ENCODE data around the gene TNRC18. TPM values are rescaled to one million over a fixed set of nuclear protein-coding genes. Genes with fewer than 3 reads are reported as not detected.

TNRC18 gene
- total RNA-seq, 4 donors from 2014 or later, result 79.9 to 160 (median 91.3) TPM

DNA sequence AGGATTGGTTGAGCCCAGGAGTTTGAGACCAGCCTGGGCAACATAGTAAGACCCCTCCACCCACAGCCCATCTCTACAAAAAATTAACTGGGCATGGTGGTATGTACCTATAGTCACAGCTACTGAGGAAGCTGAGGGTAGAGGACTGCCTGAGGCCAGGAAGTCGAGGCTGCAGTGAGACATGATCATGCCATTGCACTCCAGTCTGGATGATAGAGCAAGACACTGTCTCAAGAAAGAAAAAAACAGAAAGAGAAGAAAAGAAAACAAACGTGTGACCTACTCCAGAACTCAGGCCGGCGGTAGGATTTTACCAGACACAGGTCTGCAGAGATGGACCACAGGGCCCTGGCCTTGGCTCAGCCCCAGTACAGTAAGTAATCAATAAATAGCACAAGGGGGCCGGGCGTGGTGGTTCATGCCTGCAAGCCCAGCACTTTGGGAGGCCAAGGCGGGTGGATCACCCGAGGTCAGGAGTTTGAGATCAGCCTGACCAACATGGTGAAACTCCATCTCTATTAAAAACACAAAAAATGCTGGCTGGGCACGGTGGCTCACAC lies 35.4 kb upstream of the TNRC18 start:
- WGBS, 2 donors, result 87 to 91% methylated on average over 9 of the region's 9 CpGs
- H3K4me3 ChIP-seq (ENCODE audit: low read depth, poor library complexity, severe bottlenecking), result no peak overlapping the region
- no peak for DNase-seq (ENCODE audit: low spot score in 2 of 2)
- TF ChIP-seq, protein P1, sequence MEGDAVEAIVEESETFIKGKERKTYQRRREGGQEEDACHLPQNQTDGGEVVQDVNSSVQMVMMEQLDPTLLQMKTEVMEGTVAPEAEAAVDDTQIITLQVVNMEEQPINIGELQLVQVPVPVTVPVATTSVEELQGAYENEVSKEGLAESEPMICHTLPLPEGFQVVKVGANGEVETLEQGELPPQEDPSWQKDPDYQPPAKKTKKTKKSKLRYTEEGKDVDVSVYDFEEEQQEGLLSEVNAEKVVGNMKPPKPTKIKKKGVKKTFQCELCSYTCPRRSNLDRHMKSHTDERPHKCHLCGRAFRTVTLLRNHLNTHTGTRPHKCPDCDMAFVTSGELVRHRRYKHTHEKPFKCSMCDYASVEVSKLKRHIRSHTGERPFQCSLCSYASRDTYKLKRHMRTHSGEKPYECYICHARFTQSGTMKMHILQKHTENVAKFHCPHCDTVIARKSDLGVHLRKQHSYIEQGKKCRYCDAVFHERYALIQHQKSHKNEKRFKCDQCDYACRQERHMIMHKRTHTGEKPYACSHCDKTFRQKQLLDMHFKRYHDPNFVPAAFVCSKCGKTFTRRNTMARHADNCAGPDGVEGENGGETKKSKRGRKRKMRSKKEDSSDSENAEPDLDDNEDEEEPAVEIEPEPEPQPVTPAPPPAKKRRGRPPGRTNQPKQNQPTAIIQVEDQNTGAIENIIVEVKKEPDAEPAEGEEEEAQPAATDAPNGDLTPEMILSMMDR (IDR thresholded peaks at IDR 0.05), result no peak
- TF ChIP-seq POLR2A (IDR thresholded peaks at IDR 0.05), result no peak
- intact Hi-C loops (cut with DNase I; ENCODE audit: low total_unique reads), result no loop called here

DNA sequence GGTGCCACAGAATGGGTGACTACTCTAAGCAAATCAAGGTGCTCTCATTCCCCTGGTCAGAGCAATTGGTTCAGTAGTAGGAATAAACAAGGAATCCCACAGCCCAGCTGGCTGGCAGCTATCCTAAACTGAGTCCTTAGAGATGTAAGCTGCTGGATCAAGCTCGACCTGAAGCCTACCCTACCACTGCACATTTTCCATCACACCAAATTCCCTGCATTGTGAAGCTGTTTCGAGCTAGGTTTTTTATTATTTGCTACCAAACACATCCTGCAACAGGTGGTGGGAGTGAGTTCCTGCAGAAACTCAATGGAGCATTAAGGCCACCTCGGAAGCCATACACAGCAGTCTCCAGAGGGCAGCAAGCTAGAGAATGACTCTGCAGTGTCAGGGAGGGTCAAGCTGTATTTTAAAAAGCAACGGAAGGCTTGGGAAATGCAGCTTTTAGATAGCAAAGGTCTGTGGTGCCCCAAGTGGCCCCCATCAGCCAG lies 33.7 kb upstream of the TNRC18 start:
- no peak for DNase-seq (ENCODE audit: low spot score in 2 of 2)
- 78 to 85% methylated on average over 4 of the region's 4 CpGs for WGBS, 2 donors
- TF ChIP-seq, protein P1 (IDR thresholded peaks at IDR 0.05), result no peak
- TF ChIP-seq POLR2A (IDR thresholded peaks at IDR 0.05), result no peak
- intact Hi-C loops (cut with DNase I; ENCODE audit: low total_unique reads), result no loop called here
- H3K4me3 ChIP-seq (ENCODE audit: low read depth, poor library complexity, severe bottlenecking), result no peak overlapping the region

DNA sequence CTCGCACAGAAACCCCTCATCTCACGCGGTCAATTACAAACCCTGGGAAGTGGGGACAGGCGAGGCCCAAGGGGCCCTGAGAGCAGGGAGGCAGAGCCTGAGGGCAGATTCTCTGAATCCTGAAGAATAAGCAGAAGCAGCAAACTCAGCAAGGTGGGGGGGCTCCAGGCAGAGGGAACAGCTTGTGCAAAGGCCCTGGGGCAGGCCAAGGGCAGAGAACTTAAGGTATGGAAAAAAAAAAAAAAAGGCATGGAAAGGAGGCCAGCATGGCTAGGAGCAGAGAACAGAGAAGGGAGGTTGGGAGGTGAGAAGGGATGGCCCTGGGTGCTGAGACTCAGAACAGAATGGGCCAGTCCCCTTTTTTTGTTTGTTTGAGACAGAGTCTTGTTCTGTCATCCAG lies 32.8 kb upstream of the TNRC18 start:
- H3K4me3 ChIP-seq (ENCODE audit: low read depth, poor library complexity, severe bottlenecking), result no peak overlapping the region
- no peak for TF ChIP-seq POLR2A (IDR thresholded peaks at IDR 0.05)
- TF ChIP-seq, protein P1 (IDR thresholded peaks at IDR 0.05), result no peak
- 94 to 98% methylated on average over 4 of the region's 4 CpGs for WGBS, 2 donors
- no peak for DNase-seq (ENCODE audit: low spot score in 2 of 2)
- intact Hi-C loops (cut with DNase I; ENCODE audit: low total_unique reads), result no loop called here

DNA sequence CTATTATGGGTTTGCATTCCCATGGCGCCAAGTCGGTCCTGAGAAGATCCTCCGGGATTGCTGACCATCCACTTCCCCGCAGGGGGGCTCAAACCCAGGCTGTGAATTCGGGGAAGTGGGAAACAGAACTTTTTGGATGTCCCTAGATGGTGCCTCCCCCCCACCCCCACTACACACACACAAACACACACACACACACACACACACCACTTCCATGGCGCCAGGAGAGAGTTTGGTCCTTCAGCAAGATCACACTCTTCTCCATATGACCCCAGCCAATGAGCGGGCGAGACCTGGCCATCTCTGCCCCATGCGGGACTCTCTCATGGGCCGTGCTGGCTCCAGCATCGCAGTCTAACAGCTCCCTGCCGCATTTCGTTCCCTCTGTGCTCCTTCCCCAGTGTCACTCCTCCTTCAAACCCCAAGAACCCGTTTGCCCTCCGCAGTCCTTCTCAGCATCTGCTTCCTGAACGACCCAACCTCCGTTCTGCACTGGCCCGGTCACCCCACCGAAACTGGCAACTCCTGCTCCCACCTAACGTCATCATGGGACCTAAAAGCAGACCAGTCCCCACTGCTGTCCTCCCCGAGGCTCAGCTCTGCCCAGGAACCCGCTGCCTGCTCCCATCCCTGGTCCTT lies 32.1 kb upstream of the TNRC18 start:
- intact Hi-C loops (cut with DNase I; ENCODE audit: low total_unique reads), result no loop called here
- no peak for DNase-seq (ENCODE audit: low spot score in 2 of 2)
- TF ChIP-seq, protein P1 (IDR thresholded peaks at IDR 0.05), result no peak
- no peak for TF ChIP-seq POLR2A (IDR thresholded peaks at IDR 0.05)
- 77 to 87% methylated on average over 22 of the region's 22 CpGs for WGBS, 2 donors
- H3K4me3 ChIP-seq (ENCODE audit: low read depth, poor library complexity, severe bottlenecking), result no peak overlapping the region

DNA sequence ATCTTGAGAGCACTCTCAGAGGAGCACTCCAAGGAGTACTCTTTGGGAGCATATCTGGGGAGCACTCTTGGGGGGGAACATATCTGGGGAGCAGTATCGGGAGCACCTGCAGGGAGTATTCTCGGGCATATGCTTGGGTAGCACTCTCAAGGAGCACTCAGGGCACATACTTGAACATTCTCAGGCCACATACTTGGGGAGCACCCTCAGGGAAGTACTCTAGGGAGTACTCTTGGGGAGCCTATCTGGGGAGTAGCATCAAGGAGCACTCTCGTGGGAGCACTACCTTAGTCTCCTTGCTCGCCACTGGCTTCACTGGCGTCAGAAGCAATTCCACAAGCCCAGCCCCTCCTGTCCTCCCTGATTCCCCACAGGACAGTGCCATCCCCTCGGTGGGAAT lies 31.5 kb upstream of the TNRC18 start:
- no peak overlapping the region for H3K4me3 ChIP-seq (ENCODE audit: low read depth, poor library complexity, severe bottlenecking)
- no peak for DNase-seq (ENCODE audit: low spot score in 2 of 2)
- 76 to 88% methylated on average over 6 of the region's 6 CpGs for WGBS, 2 donors
- intact Hi-C loops (cut with DNase I; ENCODE audit: low total_unique reads), result no loop called here
- no peak for TF ChIP-seq POLR2A (IDR thresholded peaks at IDR 0.05)
- TF ChIP-seq, protein P1 (IDR thresholded peaks at IDR 0.05), result no peak

Measured in lower leg skin (tissue), 4 donors.